ENCODE measurements around the gene RESP18. TPM values are rescaled to one million over a fixed set of nuclear protein-coding genes. Genes with fewer than 3 reads are reported as not detected.

RESP18 gene
- total and polyA plus RNA-seq, 2 of the 4 experiments (the other 2 are of a cell fraction): not detected

DNA sequence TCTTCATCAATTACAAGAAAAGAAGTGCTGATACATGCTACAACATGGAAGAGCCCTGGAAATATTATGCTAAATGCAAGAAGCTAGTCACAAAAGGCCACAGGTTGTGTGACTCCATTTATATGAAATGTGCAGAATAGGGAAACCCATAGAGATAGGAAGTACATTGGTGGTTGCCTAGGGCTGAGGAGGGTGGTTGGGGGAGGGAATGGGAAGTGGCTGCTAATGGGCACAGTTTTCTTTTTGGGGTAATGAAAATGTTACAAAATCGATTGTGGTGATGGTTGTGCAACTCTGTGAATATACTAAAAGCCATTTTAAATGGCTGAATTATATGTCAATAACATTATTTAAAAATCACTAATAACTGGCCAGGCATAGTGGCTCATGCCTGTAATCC, 24.3 kb upstream of the RESP18 start:
- Histone ChIP-seq H3K4me1 (ENCODE audit: control insufficient read depth, insufficient read depth, low read length) (peaks cover 3% of the 10 kb centered on the region; the same call in 1 of the 2 replicates), H3K4ac (ENCODE audit: low read depth, low read length) (no peak overlapping the region), H3K9ac (ENCODE audit: low read depth, low read length) (no peak overlapping the region), H4K91ac (ENCODE audit: insufficient read depth, low read depth, low read length) (no peak overlapping the region), H3K9me1 (ENCODE audit: insufficient read depth, low read length) (no peaks in the 10 kb centered on the region), H3K9me3 (ENCODE audit: control insufficient read depth, insufficient read depth, low read length) (no peaks in the 10 kb centered on the region), H3K23ac (ENCODE audit: low read depth, low read length) (no peak overlapping the region), H2BK5ac (ENCODE audit: low read depth, low read length, poor library complexity, severe bottlenecking) (no peak overlapping the region), H4K8ac (ENCODE audit: low read depth in 2 of 2, low read length in 2 of 2) (no peak overlapping the region), H2AFZ (replicated peaks; ENCODE audit: low read length, poor library complexity) (no peak overlapping the region), H3K27ac (ENCODE audit: insufficient read depth, low read length) (no peak overlapping the region), H2AK5ac (ENCODE audit: low read depth, low read length) (no peak overlapping the region), H3K27me3 (ENCODE audit: control insufficient read depth, insufficient read depth, low read length) (peaks cover 57% of the 10 kb centered on the region), H2BK20ac (ENCODE audit: low read depth, low read length) (no peak overlapping the region), H3K56ac (ENCODE audit: extremely low read depth, insufficient read depth, low read length) (no peak overlapping the region), H2BK120ac (ENCODE audit: low read depth, low read length) (no peak overlapping the region), H3K79me1 (ENCODE audit: low read depth in 1 of 2, low read length in 2 of 2) (no peaks in the 10 kb centered on the region), H3K18ac (ENCODE audit: low read depth, low read length) (no peak overlapping the region), H3K4me3 (ENCODE audit: insufficient read depth, low read depth, low read length) (no peak overlapping the region), H4K5ac (ENCODE audit: low read depth, low read length) (no peak overlapping the region), H3K14ac (replicated peaks; ENCODE audit: low read depth, low read length) (no peak overlapping the region), H4K20me1 (ENCODE audit: insufficient read depth, low read length) (no peaks in the 10 kb centered on the region), H2AK9ac (replicated peaks; ENCODE audit: low read depth, low read length, poor library complexity) (no peak overlapping the region), H2BK15ac (ENCODE audit: low read depth, low read length) (no peak overlapping the region), H3K4me2 (ENCODE audit: low read depth, low read length) (no peak overlapping the region), H3K36me3 (ENCODE audit: control insufficient read depth, insufficient read depth, low read length) (no peaks in the 10 kb centered on the region)
- ChIA-PET CTCF (interaction anchor here (0.6 kb wide), 1 partner anchor 48 kb away, joined by 4 read pairs; the partner anchor contains the start of gene PTPRN), POLR2A (ENCODE audit: unreplicated experiment) (no interaction called here)
- TF ChIP-seq MAFK (IDR thresholded peaks at IDR 0.05; ENCODE audit: low read depth, low read length) (no peak), FOS (IDR thresholded peaks at IDR 0.05; ENCODE audit: low read depth, low read length) (no peak), CEBPB (IDR thresholded peaks at IDR 0.05; ENCODE audit: low read depth, low read length) (no peak)
- WGBS, 2 experiments (ENCODE audit: extremely low coverage in 2 of 2, insufficient read length in 1 of 2): no CpG with 5 or more reads among the region's 1 CpG
- in situ Hi-C loops (cut with MboI; ENCODE audit: low sequenced_read_pairs) (no loop called here), dilution Hi-C loops (cut with HindIII; ENCODE audit: low sequenced_read_pairs, unreplicated experiment) (no loop called here), intact Hi-C loops (cut with micrococcal nuclease) (no loop called here)
- DNase-seq: no peak
- no peak for ATAC-seq (ENCODE audit: low read depth)
- BruUV-seq (replicated peaks): no TSS peak

Measured in IMR-90 (cell line).